HEK293 (cell line): ENCODE data around the gene PPP1CC.

ENCODE experiments used
- CTCF ChIA-PET: fragments of 350-600 bp; formaldehyde crosslinking; extraction: SDS; loops from one replicate; lab custom pipeline; 2021; ENCODE audit warnings: antibody characterized with exemption; lab: Yijun Ruan, JAX
- POLR2A ChIA-PET: fragments of 300-600 bp; formaldehyde crosslinking; extraction: SDS; loops from one replicate; lab custom pipeline; 2020; ENCODE audit warnings: antibody characterized with exemption, inconsistent platforms; lab: Yijun Ruan, JAX
- H3K27ac ChIP-seq: fragments of 200-500 bp; sonication (Bioruptor generic); 2 replicates; pipeline ENCODE4 v1.5.1; 2014; ENCODE audit warnings: low read depth, low read length, control low read depth, inconsistent platforms; ENCODE audit errors: extremely low read depth
- H3K36me3 ChIP-seq, 2 experiments: fragments of 200-500 bp in 1 of 2; sonication (Bioruptor generic) in 1 of 2; 1 replicate in 1 of 2; 2 replicates in 1 of 2; pipeline ENCODE4 v1.5.1; 2014 to 2017; ENCODE audit warnings: inconsistent platforms in 2 of 2, low read length in 2 of 2; ENCODE audit not compliant: control insufficient read depth in 2 of 2, insufficient read depth in 1 of 2
- H3K4me1 ChIP-seq: fragments of 200-500 bp; sonication (Bioruptor generic); 2 replicates; pipeline ENCODE4 v1.5.1; 2014; ENCODE audit warnings: mild to moderate bottlenecking, low read length, inconsistent platforms; ENCODE audit not compliant: control insufficient read depth, insufficient read depth
- H3K4me3 ChIP-seq: 2 replicates; pipeline ENCODE4 v1.5.1; 2011; ENCODE audit warnings: low read depth, mild to moderate bottlenecking, control low read depth, low read length, moderate library complexity
- H3K9me3 ChIP-seq: fragments of 200-500 bp; sonication (Bioruptor generic); 2 replicates; pipeline ENCODE4 v1.5.1; 2014; ENCODE audit warnings: low read depth, low read length, inconsistent platforms; ENCODE audit not compliant: control insufficient read depth, insufficient read depth
- HOXA7 ChIP-seq: sonication (generic); formaldehyde crosslinking; IDR thresholded peaks from 2 replicates; pipeline ENCODE4 v1.8.1; 2022; ENCODE audit warnings: missing genetic modification reagents, borderline replicate concordance
- MYNN ChIP-seq: fragments of 450-650 bp; formaldehyde crosslinking; IDR thresholded peaks from 2 replicates; pipeline ENCODE4 v1.5.1; 2016; ENCODE audit warnings: missing biosample characterization, missing genetic modification characterization, borderline replicate concordance
- REPIN1 ChIP-seq: fragments of 450-650 bp; formaldehyde crosslinking; IDR thresholded peaks from 2 replicates; pipeline ENCODE4 v1.5.1; 2017; ENCODE audit warnings: missing biosample characterization, missing genetic modification characterization, low read depth
- SCRT2 ChIP-seq: fragments of 450-650 bp; formaldehyde crosslinking; IDR thresholded peaks from 2 replicates; pipeline ENCODE4 v1.5.1; 2016; ENCODE audit warnings: missing biosample characterization, missing genetic modification characterization
- ZBTB8A ChIP-seq: fragments of 450-650 bp; formaldehyde crosslinking; IDR thresholded peaks from 2 replicates; pipeline ENCODE4 v1.5.1; 2016; ENCODE audit warnings: missing biosample characterization, missing genetic modification characterization
- ZFP41 ChIP-seq: fragments of 450-650 bp; formaldehyde crosslinking; IDR thresholded peaks from 2 replicates; pipeline ENCODE4 v1.5.1; 2016; ENCODE audit warnings: missing biosample characterization, missing genetic modification characterization, borderline replicate concordance
- ZFP69B ChIP-seq: fragments of 450-650 bp; formaldehyde crosslinking; IDR thresholded peaks from 2 replicates; pipeline ENCODE4 v1.5.1; 2016; ENCODE audit warnings: missing biosample characterization, missing genetic modification characterization
- ZIC2 ChIP-seq: fragments of 450-650 bp; formaldehyde crosslinking; IDR thresholded peaks from 2 replicates; pipeline ENCODE4 v1.5.1; 2016; ENCODE audit warnings: missing biosample characterization, missing genetic modification characterization
- ZNF112 ChIP-seq: fragments of 450-650 bp; formaldehyde crosslinking; IDR thresholded peaks from 2 replicates; pipeline ENCODE4 v1.5.0; 2017; ENCODE audit warnings: missing biosample characterization, missing genetic modification characterization
- ZNF239 ChIP-seq: fragments of 450-650 bp; formaldehyde crosslinking; IDR thresholded peaks from 2 replicates; pipeline ENCODE4 v1.5.1; 2016; ENCODE audit warnings: missing biosample characterization, missing genetic modification characterization
- ZNF37A ChIP-seq: fragments of 450-650 bp; IDR thresholded peaks from 2 replicates; pipeline ENCODE4 v1.5.1; 2018; ENCODE audit warnings: missing biosample characterization, missing genetic modification characterization
- ZNF391 ChIP-seq: fragments of 450-650 bp; formaldehyde crosslinking; IDR thresholded peaks from 2 replicates; pipeline ENCODE4 v1.5.1; 2016; ENCODE audit warnings: low read depth, missing biosample characterization, missing genetic modification characterization, borderline replicate concordance
- ZNF580 ChIP-seq: fragments of 450-650 bp; formaldehyde crosslinking; IDR thresholded peaks from 2 replicates; pipeline ENCODE4 v1.5.1; 2016; ENCODE audit warnings: missing biosample characterization, missing genetic modification characterization
- ZNF704 ChIP-seq: fragments of 450-650 bp; formaldehyde crosslinking; IDR thresholded peaks from 2 replicates; pipeline ENCODE4 v1.5.1; 2016; ENCODE audit warnings: missing biosample characterization, missing genetic modification characterization
- ZNF747 ChIP-seq: fragments of 450-650 bp; formaldehyde crosslinking; IDR thresholded peaks from 2 replicates; pipeline ENCODE4 v1.5.1; 2016; ENCODE audit warnings: missing biosample characterization, missing genetic modification characterization
- ZNF768 ChIP-seq: fragments of 450-650 bp; formaldehyde crosslinking; IDR thresholded peaks from 2 replicates; pipeline ENCODE4 v1.5.1; 2018; ENCODE audit warnings: missing biosample characterization, mild to moderate bottlenecking, missing genetic modification characterization
- TF ChIP-seq, protein P1 (sequence below): fragments of 450-650 bp; formaldehyde crosslinking; IDR thresholded peaks from 2 replicates; pipeline ENCODE4 v1.5.1; 2016; ENCODE audit warnings: missing biosample characterization, missing genetic modification characterization
- TF ChIP-seq, protein P2 (sequence below): fragments of 450-650 bp; IDR thresholded peaks from 2 replicates; pipeline ENCODE4 v1.5.1; 2018; ENCODE audit warnings: missing biosample characterization, mild to moderate bottlenecking, missing genetic modification characterization
- TF ChIP-seq, protein P3 (sequence below): fragments of 450-650 bp; formaldehyde crosslinking; IDR thresholded peaks from 2 replicates; pipeline ENCODE4 v1.5.1; 2017; ENCODE audit warnings: missing biosample characterization, missing genetic modification characterization
- TF ChIP-seq, protein P4 (sequence below): fragments of 450-650 bp; formaldehyde crosslinking; IDR thresholded peaks from 2 replicates; pipeline ENCODE4 v1.5.1; 2016; ENCODE audit warnings: missing biosample characterization, missing genetic modification characterization

Gene PPP1CC

DNA sequence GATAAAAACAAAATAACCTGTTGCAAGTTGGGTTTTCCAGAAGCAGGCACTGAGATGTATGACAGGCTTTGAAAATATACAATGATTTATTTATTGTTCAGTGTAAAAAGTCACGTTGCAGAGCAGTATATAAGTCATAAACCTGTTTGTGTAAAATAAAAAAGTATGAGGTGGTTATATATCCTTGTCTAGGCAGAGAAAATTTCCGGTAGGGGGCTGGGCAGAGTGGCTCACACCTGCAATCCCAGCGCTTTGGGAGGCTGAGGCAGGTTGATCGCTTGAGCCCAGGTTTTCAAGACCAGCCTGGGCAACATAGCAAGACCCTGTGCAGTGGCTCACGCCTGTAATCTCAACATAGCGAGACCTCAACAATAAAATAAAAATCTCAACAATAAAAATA lies 16.2 kb upstream of the PPP1CC start:
- ChIA-PET CTCF (no interaction called here), POLR2A (no interaction called here)

GRCh38 chr12:110756611-110757010 lies 13.9 kb upstream of the PPP1CC start:
- CTCF ChIA-PET = no interaction called here
- no peaks in the 10 kb centered on the region for H3K9me3 ChIP-seq
- no peaks in the 10 kb centered on the region for H3K36me3 ChIP-seq
- POLR2A ChIA-PET = interaction anchor here (1.0 kb wide), 1 partner anchor 13 kb away, joined by 4 read pairs; no protein-coding TSS in a partner anchor
- H3K4me3 ChIP-seq = no peak overlapping the region
- H3K27ac ChIP-seq = no peak overlapping the region
- H3K4me1 ChIP-seq = no peaks in the 10 kb centered on the region
- TF ChIP-seq ZNF391 (tag by site-specific recombination) (no peak), HOXA7 (CRISPR knock-in tag) (no peak), ZIC2 (tag by site-specific recombination) (no peak), REPIN1 (tag by site-specific recombination) (no peak), ZNF112 (tag by site-specific recombination) (no peak)
- TF ChIP-seq, protein P1, sequence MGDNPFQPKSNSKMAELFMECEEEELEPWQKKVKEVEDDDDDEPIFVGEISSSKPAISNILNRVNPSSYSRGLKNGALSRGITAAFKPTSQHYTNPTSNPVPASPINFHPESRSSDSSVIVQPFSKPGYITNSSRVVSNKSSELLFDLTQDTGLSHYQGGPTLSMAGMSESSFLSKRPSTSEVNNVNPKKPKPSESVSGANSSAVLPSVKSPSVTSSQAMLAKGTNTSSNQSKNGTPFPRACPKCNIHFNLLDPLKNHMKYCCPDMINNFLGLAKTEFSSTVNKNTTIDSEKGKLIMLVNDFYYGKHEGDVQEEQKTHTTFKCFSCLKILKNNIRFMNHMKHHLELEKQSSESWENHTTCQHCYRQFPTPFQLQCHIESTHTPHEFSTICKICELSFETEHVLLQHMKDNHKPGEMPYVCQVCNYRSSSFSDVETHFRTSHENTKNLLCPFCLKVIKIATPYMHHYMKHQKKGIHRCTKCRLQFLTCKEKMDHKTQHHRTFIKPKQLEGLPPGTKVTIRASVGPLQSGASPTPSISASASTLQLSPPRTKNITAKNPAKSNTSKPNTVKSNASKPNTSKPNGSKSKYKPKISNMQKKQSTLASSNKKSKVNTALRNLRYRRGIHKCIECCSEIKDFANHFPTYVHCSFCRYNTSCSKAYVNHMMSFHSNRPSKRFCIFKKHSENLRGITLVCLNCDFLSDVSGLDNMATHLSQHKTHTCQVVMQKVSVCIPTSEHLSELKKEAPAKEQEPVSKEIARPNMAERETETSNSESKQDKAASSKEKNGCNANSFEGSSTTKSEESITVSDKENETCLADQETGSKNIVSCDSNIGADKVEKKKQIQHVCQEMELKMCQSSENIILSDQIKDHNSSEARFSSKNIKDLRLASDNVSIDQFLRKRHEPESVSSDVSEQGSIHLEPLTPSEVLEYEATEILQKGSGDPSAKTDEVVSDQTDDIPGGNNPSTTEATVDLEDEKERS (tag by site-specific recombination) = no peak

More for the DNA sequence above, 16.2 kb upstream of the PPP1CC start:
- no peak overlapping the region for H3K27ac ChIP-seq
- no peaks in the 10 kb centered on the region for H3K9me3 ChIP-seq
- no peaks in the 10 kb centered on the region for H3K4me1 ChIP-seq
- no peak overlapping the region for H3K4me3 ChIP-seq
- H3K36me3 ChIP-seq = no peaks in the 10 kb centered on the region
- TF ChIP-seq, protein P2, sequence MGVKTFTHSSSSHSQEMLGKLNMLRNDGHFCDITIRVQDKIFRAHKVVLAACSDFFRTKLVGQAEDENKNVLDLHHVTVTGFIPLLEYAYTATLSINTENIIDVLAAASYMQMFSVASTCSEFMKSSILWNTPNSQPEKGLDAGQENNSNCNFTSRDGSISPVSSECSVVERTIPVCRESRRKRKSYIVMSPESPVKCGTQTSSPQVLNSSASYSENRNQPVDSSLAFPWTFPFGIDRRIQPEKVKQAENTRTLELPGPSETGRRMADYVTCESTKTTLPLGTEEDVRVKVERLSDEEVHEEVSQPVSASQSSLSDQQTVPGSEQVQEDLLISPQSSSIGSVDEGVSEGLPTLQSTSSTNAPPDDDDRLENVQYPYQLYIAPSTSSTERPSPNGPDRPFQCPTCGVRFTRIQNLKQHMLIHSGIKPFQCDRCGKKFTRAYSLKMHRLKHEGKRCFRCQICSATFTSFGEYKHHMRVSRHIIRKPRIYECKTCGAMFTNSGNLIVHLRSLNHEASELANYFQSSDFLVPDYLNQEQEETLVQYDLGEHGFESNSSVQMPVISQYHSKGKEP = no peak
- TF ChIP-seq ZNF580 (tag by site-specific recombination) (no peak), ZFP41 (tag by site-specific recombination) (no peak), ZNF704 (no peak), SCRT2 (tag by site-specific recombination) (0 out of 2 replicates have a peak, but pooled peaks have one; percentile 20), ZFP69B (no peak), ZNF239 (tag by site-specific recombination) (no peak), ZNF747 (tag by site-specific recombination) (no peak), MYNN (tag by site-specific recombination) (no peak), ZBTB8A (tag by site-specific recombination) (no peak), ZNF37A (tag by site-specific recombination) (no peak), ZNF768 (tag by site-specific recombination) (no peak)
- TF ChIP-seq, protein P3, sequence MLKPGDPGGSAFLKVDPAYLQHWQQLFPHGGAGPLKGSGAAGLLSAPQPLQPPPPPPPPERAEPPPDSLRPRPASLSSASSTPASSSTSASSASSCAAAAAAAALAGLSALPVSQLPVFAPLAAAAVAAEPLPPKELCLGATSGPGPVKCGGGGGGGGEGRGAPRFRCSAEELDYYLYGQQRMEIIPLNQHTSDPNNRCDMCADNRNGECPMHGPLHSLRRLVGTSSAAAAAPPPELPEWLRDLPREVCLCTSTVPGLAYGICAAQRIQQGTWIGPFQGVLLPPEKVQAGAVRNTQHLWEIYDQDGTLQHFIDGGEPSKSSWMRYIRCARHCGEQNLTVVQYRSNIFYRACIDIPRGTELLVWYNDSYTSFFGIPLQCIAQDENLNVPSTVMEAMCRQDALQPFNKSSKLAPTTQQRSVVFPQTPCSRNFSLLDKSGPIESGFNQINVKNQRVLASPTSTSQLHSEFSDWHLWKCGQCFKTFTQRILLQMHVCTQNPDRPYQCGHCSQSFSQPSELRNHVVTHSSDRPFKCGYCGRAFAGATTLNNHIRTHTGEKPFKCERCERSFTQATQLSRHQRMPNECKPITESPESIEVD (tag by site-specific recombination) = 0 out of 2 replicates have a peak, but pooled peaks have one; percentile 46
- TF ChIP-seq, protein P4, sequence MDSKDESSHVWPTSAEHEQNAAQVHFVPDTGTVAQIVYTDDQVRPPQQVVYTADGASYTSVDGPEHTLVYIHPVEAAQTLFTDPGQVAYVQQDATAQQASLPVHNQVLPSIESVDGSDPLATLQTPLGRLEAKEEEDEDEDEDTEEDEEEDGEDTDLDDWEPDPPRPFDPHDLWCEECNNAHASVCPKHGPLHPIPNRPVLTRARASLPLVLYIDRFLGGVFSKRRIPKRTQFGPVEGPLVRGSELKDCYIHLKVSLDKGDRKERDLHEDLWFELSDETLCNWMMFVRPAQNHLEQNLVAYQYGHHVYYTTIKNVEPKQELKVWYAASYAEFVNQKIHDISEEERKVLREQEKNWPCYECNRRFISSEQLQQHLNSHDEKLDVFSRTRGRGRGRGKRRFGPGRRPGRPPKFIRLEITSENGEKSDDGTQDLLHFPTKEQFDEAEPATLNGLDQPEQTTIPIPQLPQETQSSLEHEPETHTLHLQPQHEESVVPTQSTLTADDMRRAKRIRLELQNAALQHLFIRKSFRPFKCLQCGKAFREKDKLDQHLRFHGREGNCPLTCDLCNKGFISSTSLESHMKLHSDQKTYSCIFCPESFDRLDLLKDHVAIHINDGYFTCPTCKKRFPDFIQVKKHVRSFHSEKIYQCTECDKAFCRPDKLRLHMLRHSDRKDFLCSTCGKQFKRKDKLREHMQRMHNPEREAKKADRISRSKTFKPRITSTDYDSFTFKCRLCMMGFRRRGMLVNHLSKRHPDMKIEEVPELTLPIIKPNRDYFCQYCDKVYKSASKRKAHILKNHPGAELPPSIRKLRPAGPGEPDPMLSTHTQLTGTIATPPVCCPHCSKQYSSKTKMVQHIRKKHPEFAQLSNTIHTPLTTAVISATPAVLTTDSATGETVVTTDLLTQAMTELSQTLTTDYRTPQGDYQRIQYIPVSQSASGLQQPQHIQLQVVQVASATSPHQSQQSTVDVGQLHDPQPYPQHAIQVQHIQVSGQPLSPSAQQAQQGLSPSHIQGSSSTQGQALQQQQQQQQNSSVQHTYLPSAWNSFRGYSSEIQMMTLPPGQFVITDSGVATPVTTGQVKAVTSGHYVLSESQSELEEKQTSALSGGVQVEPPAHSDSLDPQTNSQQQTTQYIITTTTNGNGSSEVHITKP (tag by site-specific recombination) = no peak
